Measurements from ENCODE around the gene SH2D6. TPM values are rescaled to one million over a fixed set of nuclear protein-coding genes. Genes with fewer than 3 reads are reported as not detected.

The SH2D6 gene
- total RNA-seq, 2 experiments from 2014 or later, result 0.10 to 0.77 TPM

- Mint-ChIP-seq H3K36me3 (ENCODE audit: low read depth) (peaks cover 29% of the 10 kb centered on the region), H3K4me1 (peaks cover 24% of the 10 kb centered on the region), H3K27me3 (no peaks in the 10 kb centered on the region), H3K9me3 (no peaks in the 10 kb centered on the region), H3K4me3 (no peak overlapping the region), H3K27ac (peak overlapping the region; percentile 39)
- DNase-seq, result no peak
- POLR2A ChIA-PET, result interaction anchor here (0.6 kb wide), 1 partner anchor 145 kb away, joined by 3 read pairs; no protein-coding TSS in a partner anchor
- CTCF ChIA-PET, result interaction anchor here (0.8 to 3.8 kb wide), 7 partner anchors 10 to 168 kb away, joined by 3 to 21 read pairs (median 5); no protein-coding TSS in a partner anchor
Measured at GRCh38 chr2:85388878-85389538, 29.5 kb upstream of the SH2D6 start.

DNA sequence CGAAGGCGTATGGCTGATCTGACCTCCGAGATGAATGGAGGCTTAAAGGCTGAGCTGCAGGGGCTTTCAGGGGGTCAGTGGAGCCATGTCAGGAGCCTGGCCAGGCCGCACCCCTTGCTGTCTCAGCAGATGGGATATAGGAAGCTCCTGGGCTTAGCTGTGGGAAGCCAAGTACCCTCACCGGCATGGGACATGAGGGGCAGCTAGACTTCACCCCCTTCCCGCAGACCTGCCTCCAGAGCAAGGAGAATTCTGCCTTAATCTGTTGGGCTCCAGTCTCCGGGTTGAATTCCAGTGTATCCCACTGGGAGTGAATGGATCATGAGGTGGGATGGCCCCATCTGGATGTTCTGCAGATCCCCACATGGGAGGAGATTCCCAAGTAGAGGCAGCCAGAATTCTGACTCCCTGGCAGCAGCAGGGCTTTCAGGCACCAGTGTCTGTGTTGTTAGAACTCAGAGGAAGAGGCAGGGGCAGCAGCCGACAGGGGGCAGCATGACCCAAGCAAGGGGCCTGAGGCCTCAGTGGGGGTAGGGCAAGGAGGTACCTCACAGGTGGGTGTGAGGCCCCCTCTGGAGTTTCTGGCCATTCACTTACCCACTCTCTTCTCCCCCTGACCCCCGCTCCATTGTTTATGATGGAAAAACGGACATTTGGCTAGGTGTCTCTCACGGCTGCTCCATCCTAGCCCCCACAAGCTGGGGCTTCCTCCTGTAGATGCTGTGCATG lies 27.4 kb upstream of the SH2D6 start:
- ChIA-PET POLR2A (interaction anchor here (0.5 kb wide), 1 partner anchor 151 kb away, joined by 3 read pairs; no protein-coding TSS in a partner anchor), CTCF (interaction anchor here (0.7 to 3.8 kb wide), 13 partner anchors 8 to 229 kb away, joined by 3 to 21 read pairs (median 4); no protein-coding TSS in a partner anchor)
- no peak overlapping the region for H3K4me3 Mint-ChIP-seq
- H3K36me3 Mint-ChIP-seq (ENCODE audit: low read depth), result peaks cover 36% of the 10 kb centered on the region
- peaks cover 25% of the 10 kb centered on the region for H3K4me1 Mint-ChIP-seq
- peak overlapping the region; percentile 74 for H3K27ac Mint-ChIP-seq
- H3K9me3 Mint-ChIP-seq, result no peaks in the 10 kb centered on the region
- H3K27me3 Mint-ChIP-seq, result no peaks in the 10 kb centered on the region
- DNase-seq, result peak; percentile 83

DNA sequence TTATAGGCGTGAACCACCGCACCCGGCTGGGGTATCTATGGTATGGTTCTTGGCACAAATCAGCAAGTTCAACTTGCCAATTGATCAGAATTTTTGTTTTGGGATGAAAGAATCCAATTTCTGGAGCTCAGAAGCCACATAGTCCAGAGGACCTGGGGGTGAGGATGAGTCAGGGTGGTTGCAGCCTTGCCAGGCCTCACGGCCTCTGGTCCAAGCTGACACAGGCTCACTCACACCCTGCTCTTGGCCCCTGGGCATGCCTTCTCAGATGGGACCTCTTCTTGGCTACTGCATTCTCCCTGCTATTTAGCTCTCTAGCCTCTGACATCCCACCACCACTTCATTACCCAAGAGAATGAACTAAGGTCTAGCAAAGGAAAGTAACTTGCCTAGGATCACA lies 24.7 kb upstream of the SH2D6 start:
- Mint-ChIP-seq H3K9me3 (no peaks in the 10 kb centered on the region), H3K36me3 (ENCODE audit: low read depth) (peaks cover 54% of the 10 kb centered on the region), H3K4me1 (peaks cover 41% of the 10 kb centered on the region), H3K27me3 (no peaks in the 10 kb centered on the region), H3K27ac (peak overlapping the region; percentile 54), H3K4me3 (no peak overlapping the region)
- ChIA-PET POLR2A (no interaction called here), CTCF (interaction anchor here (1.3 to 1.8 kb wide), 5 partner anchors 9 to 158 kb away, joined by 3 to 5 read pairs (median 4); no protein-coding TSS in a partner anchor)
- no peak for DNase-seq

GRCh38 chr2:85394261-85394681 lies 24.2 kb upstream of the SH2D6 start:
- ChIA-PET CTCF (interaction anchor here (0.6 to 1.8 kb wide), 5 partner anchors 9 to 150 kb away, joined by 3 to 5 read pairs (median 3); no protein-coding TSS in a partner anchor), POLR2A (no interaction called here)
- no peaks in the 10 kb centered on the region for H3K27me3 Mint-ChIP-seq
- H3K4me3 Mint-ChIP-seq, result no peak overlapping the region
- no peaks in the 10 kb centered on the region for H3K9me3 Mint-ChIP-seq
- peak overlapping the region; percentile 54 for H3K27ac Mint-ChIP-seq
- DNase-seq, result no peak
- peaks cover 55% of the 10 kb centered on the region for H3K36me3 Mint-ChIP-seq (ENCODE audit: low read depth)
- H3K4me1 Mint-ChIP-seq, result peaks cover 42% of the 10 kb centered on the region

GRCh38 chr2:85394976-85395375 lies 23.5 kb upstream of the SH2D6 start:
- Mint-ChIP-seq H3K4me3 (no peak overlapping the region), H3K27ac (no peak overlapping the region), H3K9me3 (no peaks in the 10 kb centered on the region), H3K36me3 (ENCODE audit: low read depth) (peaks cover 55% of the 10 kb centered on the region), H3K4me1 (peaks cover 43% of the 10 kb centered on the region), H3K27me3 (no peaks in the 10 kb centered on the region)
- ChIA-PET CTCF (interaction anchor here (0.6 to 1.8 kb wide), 4 partner anchors 8 to 149 kb away, joined by 3 to 5 read pairs (median 4); no protein-coding TSS in a partner anchor), POLR2A (no interaction called here)
- DNase-seq, result no peak

- Mint-ChIP-seq H3K4me3 (no peak overlapping the region), H3K27me3 (no peaks in the 10 kb centered on the region), H3K27ac (no peak overlapping the region), H3K9me3 (no peaks in the 10 kb centered on the region), H3K36me3 (ENCODE audit: low read depth) (peaks cover 59% of the 10 kb centered on the region), H3K4me1 (peaks cover 50% of the 10 kb centered on the region)
- no peak for DNase-seq
- ChIA-PET POLR2A (no interaction called here), CTCF (no interaction called here)
Measured at GRCh38 chr2:85395912-85396475, 22.5 kb upstream of the SH2D6 start.

GRCh38 chr2:85396531-85397470 lies 21.7 kb upstream of the SH2D6 start:
- ChIA-PET POLR2A (no interaction called here), CTCF (no interaction called here)
- Mint-ChIP-seq H3K4me1 (peaks cover 44% of the 10 kb centered on the region), H3K36me3 (ENCODE audit: low read depth) (peaks cover 67% of the 10 kb centered on the region), H3K4me3 (no peak overlapping the region), H3K27ac (peak overlapping the region; percentile 59), H3K9me3 (no peaks in the 10 kb centered on the region), H3K27me3 (no peaks in the 10 kb centered on the region)
- no peak for DNase-seq

DNA sequence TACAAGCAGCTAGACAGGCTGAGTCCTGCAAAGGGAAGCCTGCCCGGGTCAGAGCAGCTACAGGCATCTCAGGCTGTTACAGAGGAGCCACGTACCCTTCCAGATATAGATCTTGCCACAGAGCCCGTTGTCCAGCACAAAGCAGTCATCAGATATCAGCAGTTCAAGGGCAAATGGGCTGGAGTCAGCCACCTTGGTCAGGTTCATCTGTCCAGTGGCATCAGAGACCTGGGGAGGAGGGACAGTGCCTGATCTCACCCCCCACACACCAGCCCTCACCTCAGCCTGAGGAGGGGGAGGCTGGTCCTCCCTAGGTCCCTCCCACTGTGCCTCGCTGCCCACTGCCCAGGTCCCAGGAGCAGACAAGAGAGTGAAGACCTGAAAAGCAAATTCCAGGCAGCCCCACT lies 20.6 kb upstream of the SH2D6 start:
- CTCF ChIA-PET, result no interaction called here
- Mint-ChIP-seq H3K4me1 (peaks cover 36% of the 10 kb centered on the region), H3K27me3 (no peaks in the 10 kb centered on the region), H3K4me3 (no peak overlapping the region), H3K36me3 (ENCODE audit: low read depth) (peaks cover 70% of the 10 kb centered on the region), H3K9me3 (no peaks in the 10 kb centered on the region), H3K27ac (no peak overlapping the region)
- POLR2A ChIA-PET, result no interaction called here
- DNase-seq, result no peak

DNA sequence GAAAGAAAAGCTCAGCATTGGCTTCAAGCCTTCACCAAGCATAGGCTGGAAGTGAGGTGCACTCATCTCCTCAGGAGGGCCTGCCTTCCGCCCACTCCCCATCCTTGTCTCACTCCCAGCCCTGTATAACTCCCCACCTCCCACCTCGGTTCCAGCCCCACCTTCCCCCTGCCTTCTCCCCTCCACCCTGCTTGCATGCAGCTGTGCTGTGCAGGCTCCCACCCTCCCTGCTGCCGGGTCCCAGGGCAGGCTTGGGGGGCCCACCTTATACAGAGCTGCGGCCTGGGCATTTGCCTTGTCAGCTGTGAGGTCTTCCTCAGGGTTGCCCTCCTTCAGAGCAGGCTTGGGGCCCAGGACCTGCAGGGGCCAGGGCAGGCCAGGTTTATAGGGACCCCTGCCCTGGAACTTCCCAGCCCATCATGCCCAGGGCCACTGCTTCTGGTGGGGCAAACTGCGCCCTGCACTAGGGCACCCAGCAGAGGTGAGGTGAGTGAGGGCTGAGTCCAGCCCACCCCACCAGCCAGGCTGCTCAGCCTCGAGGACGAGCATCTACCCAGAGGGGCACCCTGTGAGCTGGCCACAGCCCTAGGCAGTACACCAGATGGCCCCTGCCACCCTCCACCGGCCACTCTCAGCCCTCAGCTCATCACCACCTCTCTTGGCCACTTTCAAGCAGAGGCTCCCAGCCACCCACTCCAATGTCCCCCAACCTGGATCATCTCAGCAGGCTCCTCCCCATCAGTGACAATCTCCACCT lies 19.9 kb upstream of the SH2D6 start:
- DNase-seq, result no peak
- H3K4me1 Mint-ChIP-seq, result peaks cover 35% of the 10 kb centered on the region
- POLR2A ChIA-PET, result no interaction called here
- H3K9me3 Mint-ChIP-seq, result peaks cover 3% of the 10 kb centered on the region
- H3K36me3 Mint-ChIP-seq (ENCODE audit: low read depth), result peaks cover 76% of the 10 kb centered on the region
- no peak overlapping the region for H3K27ac Mint-ChIP-seq
- CTCF ChIA-PET, result interaction anchor here (1.5 to 2.0 kb wide), 2 partner anchors 9 to 14 kb away, joined by 5 to 6 read pairs; no protein-coding TSS in a partner anchor
- no peaks in the 10 kb centered on the region for H3K27me3 Mint-ChIP-seq
- H3K4me3 Mint-ChIP-seq, result no peak overlapping the region

DNA sequence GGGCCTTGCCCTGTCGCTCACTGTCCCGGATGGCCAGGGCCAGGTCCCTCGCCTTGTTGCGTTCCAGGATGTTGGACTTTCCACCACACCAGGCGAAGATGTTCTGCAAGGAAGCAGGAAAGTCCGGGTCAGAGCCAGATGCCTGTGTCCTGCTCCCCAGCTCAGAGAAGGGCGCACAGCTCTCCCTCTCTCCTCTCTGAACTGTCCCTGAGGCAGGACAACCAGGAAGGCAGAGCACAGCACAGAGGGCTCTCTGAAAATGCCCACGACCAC lies 19.4 kb upstream of the SH2D6 start:
- DNase-seq, result no peak
- ChIA-PET POLR2A (no interaction called here), CTCF (interaction anchor here (1.5 to 2.0 kb wide), 2 partner anchors 10 to 13 kb away, joined by 5 to 6 read pairs; no protein-coding TSS in a partner anchor)
- peaks cover 32% of the 10 kb centered on the region for H3K4me1 Mint-ChIP-seq
- no peak overlapping the region for H3K4me3 Mint-ChIP-seq
- H3K27me3 Mint-ChIP-seq, result no peaks in the 10 kb centered on the region
- H3K36me3 Mint-ChIP-seq (ENCODE audit: low read depth), result peaks cover 75% of the 10 kb centered on the region
- peaks cover 5% of the 10 kb centered on the region for H3K9me3 Mint-ChIP-seq
- H3K27ac Mint-ChIP-seq, result no peak overlapping the region

DNA sequence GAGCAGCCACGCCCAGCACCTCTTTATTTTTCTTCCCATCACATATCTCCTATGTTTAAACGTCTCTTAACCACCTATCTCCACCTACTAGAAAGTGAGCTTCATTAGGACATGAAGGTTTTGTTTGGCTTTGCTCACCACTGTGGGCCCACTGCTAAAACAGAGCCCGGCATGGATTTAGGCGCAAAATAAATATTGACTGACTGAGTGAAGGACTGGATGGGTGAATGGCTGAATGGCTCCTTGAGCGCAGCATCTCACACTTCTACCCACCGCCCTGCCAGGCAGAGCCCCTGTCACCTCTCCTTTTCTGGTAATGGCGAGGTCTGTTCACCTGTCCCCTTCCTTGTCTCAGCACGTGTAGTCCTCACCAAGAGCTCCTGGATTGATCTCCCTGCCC lies 18.5 kb upstream of the SH2D6 start:
- POLR2A ChIA-PET, result no interaction called here
- Mint-ChIP-seq H3K9me3 (peaks cover 5% of the 10 kb centered on the region), H3K36me3 (ENCODE audit: low read depth) (peaks cover 73% of the 10 kb centered on the region), H3K4me1 (peaks cover 37% of the 10 kb centered on the region), H3K27me3 (no peaks in the 10 kb centered on the region), H3K4me3 (no peak overlapping the region), H3K27ac (no peak overlapping the region)
- DNase-seq, result no peak
- CTCF ChIA-PET, result interaction anchor here (1.5 to 2.0 kb wide), 2 partner anchors 11 to 13 kb away, joined by 5 to 6 read pairs; no protein-coding TSS in a partner anchor
